HG02885 (cell line): ENCODE results near the gene AADACL2.
"Not testable (repeated sequence)": the region's sequence is repeated elsewhere in the genome, so short reads cannot be mapped to it uniquely, and the experiment has no call there.

Source experiments
- ATAC-seq: cut with Tn5 transposase; IDR thresholded peaks from one replicate; pipeline ENCODE4 v1.9.1; 2021; ENCODE audit warnings: mild to moderate bottlenecking; ENCODE audit not compliant: unreplicated experiment, poor library complexity

AADACL2 gene

DNA sequence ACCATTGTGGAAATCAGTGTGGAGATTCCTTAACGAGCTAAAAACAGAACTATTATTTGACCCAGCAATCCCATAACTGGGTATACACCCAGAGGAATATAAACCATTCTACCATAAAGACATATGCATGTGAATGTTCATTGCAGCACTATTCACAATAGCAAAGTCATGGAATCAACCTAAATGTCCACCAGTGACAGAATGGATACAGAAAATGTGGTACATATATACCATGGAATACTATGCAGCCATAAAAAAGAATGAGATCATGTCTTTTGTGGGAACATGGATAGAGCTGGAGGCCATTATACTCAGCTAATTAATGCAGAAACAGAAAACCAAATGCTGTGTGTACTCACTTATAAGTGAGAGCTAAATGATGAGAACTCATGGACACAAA lies 31.0 kb downstream of the AADACL2 start:
- ATAC-seq, result not testable (repeated sequence)

GRCh38 chr3:151765685-151766084 lies 32.0 kb downstream of the AADACL2 start:
- ATAC-seq, result no peak

- no peak for ATAC-seq
These were observed 32.7 kb downstream of the AADACL2 start for GRCh38 chr3:151766454-151766853.

DNA sequence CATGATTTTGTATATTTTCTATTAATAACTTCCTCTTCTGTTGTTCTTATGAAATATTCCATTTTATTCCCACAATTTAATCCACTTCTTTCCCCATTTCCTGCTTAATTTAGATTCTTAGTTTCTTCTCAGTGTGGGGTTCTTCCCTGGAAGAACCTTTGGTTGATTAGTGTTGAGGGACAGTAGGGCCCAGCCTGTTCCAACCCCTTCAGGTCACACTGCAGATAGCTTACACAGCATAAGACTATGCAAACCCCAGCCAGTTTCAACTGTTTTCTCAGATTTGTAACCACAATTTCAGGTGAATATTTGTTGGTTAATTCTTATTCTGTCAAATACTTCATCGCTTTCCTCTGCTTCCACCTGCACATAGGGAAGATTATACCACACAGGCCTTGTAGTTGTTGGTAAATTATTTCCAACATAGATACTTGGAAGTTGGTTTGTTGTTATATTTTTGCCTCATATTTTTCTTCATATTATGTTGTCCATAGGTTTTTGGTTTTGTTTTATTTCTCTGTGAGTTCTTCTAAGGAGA lies 34.7 kb downstream of the AADACL2 start:
- ATAC-seq, result no peak

GRCh38 chr3:151769175-151769574 lies 35.4 kb downstream of the AADACL2 start:
- no peak for ATAC-seq

GRCh38 chr3:151770956-151771355 lies 37.2 kb downstream of the AADACL2 start:
- no peak for ATAC-seq

- ATAC-seq, result no peak
These were observed 39.2 kb downstream of the AADACL2 start for GRCh38 chr3:151772825-151773480.

- no peak for ATAC-seq
These were observed 40.5 kb downstream of the AADACL2 start for GRCh38 chr3:151774235-151774634.

DNA sequence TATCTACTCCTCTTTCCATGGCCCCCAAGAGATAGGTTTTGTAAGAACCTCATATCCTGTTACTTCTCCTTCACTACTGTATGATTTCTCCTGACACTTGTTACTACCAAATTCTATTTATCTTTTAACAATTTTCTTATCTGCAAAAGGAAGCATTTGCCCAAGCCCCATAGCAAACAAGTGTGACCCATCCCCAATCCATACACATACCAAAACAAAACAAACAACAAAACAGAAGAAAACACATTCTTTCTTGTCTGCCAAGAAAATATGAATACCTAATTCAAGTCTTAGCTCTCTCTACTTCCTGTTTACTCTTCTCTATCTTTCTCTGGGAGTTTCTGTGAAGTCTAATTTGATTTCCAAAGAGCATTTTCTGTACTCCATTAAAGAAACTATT lies 41.2 kb downstream of the AADACL2 start:
- no peak for ATAC-seq

- no peak for ATAC-seq
These were observed 41.9 kb downstream of the AADACL2 start for GRCh38 chr3:151775314-151776258.

GRCh38 chr3:151776259-151776740 lies 42.6 kb downstream of the AADACL2 start:
- no peak for ATAC-seq

GRCh38 chr3:151777880-151778279 lies 44.2 kb downstream of the AADACL2 start:
- ATAC-seq, result no peak

DNA sequence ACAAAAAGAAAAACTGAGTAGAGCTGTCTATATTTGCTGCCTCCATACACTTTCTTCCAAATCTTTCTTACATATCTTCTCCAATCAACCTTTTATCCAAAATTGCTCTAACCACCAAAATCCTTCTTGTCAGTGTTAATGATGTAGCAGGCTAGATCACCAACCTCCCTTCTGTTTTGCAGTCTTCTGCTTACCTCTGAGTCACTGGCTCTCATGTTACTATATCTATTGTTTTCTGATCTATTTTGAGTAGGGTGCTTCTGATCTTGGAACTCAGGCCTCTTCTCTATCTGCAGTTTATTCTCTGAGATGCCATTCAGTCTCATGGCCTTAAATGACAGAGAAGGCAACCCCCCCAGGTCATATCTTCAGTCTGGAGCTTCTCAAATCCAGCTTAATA lies 53.9 kb downstream of the AADACL2 start:
- ATAC-seq, result no peak

- no peak for ATAC-seq
These were observed 54.7 kb downstream of the AADACL2 start for GRCh38 chr3:151788401-151788800.

DNA sequence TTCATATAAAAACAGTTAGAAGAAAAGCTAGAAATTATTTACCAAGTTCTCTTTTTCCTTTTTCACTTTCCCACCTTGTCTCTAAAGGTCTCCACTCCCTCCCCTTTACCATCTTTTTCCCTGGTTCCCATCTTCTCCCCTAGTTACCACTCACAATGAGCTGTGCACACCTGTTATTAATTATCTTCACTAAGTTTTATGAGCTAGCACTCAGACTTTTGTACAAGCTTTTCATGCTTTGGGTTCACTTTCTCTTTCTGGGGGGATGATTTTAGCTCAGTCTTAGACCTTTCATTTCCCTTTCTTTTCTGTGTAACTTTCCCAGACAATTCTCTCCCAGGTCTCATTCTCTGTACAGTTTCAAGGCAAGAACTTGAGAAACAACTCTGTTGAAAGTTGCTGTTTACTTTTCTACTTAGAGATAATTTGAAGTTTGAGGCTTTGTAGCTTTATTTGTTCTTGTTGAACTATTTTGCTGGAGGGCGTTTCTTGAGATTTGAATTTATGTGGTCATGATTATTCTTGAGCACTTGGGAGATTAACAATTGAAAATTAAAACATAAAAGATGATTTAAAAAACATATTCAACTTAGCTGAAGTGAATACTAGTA lies 56.2 kb downstream of the AADACL2 start:
- no peak for ATAC-seq

GRCh38 chr3:151790763-151791162 lies 57.0 kb downstream of the AADACL2 start:
- ATAC-seq, result not testable (repeated sequence)

GRCh38 chr3:151792411-151792810 lies 58.7 kb downstream of the AADACL2 start:
- no peak for ATAC-seq

DNA sequence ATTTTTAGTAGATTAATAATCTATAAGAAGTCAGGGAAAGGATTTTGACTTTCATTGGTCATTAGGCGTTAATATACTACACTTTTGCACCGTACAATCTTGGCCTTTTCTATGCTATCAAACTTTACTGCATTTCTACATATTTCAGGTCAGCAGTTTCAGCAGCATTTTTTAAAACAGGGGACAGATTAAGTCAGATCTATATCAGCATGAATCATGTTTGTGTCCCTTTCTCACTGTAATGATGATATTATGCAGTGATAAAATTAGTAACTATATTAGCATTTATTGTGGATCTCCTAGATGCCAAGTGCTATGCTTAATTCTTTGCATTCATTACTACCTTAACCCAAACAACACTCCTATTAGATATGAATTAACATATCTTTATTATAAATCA lies 59.9 kb downstream of the AADACL2 start:
- ATAC-seq, result no peak

DNA sequence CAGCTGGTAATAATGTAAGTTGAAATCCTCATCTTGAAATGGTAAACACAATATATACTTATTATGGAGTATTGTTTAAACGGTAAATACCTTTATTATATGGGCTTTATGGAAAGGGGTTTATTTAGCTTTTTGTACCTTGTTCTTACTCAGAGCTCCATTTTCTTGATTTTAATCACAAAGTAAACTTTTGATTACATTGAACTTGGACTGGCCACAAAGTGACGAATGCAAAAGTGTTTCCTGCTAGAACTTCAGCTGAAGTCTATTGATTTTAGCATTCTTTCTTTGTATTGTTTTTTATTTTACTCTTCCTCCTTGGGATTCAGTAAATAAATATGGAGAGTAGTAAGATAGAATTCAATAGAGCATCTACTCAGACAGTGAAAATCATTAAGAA lies 60.4 kb downstream of the AADACL2 start:
- no peak for ATAC-seq

- ATAC-seq, result no peak
These were observed 61.5 kb downstream of the AADACL2 start for GRCh38 chr3:151795276-151795675.
